ENCODE measurements around the gene MIS18A.

GRCh38 chr21:32301596-32301995 lies 22.7 kb upstream of the MIS18A start:
- TF ChIP-seq CTCF (IDR thresholded peaks at IDR 0.05) (no peak), EP300 (IDR thresholded peaks at IDR 0.05) (no peak), POLR2A (IDR thresholded peaks at IDR 0.05) (no peak), POLR2AphosphoS5 (IDR thresholded peaks at IDR 0.05) (no peak)
